C4-2B (cell line): ENCODE results near the gene PTGES3L.

Experiments
- CTCF ChIP-seq: fragments of 450-650 bp; conservative IDR thresholded peaks from 2 replicates; pipeline ENCODE4 v1.5.1; 2017; ENCODE audit warnings: mild to moderate bottlenecking
- ZFX ChIP-seq: fragments of 450-650 bp; IDR thresholded peaks from 2 replicates; pipeline ENCODE4 v1.6.1; 2017

GRCh38 chr17:43018932-43019331 lies 39.1 kb upstream of the PTGES3L start:
- TF ChIP-seq CTCF (no peak), ZFX (no peak)
